ENCODE results near the gene ADCY7.

DNA sequence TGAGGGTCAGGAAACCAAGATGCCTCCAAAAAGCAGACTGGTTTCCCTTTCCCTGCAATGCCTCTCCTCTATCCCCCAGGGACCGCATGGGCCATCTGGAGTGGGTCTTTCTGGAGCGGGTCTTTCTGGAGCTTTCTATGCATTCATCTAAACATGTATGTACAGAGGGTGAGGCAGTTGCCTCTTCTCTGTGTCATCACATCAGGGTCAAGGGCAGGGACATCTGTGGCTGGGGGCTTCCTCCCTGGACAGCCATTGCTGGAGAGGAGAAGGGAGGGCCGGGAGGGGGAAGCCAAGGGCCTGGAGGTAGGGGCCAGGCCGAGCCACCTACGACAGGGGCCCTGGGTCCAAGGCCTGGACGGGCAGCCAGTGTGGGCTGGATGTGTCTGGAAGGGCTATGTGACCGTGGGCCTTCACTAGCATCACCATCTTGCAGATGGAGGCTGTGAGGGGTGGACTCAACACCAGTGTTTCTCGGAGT lies 840 bp downstream of the ADCY7 start:
- no peak for TF ChIP-seq TOX (CRISPR knock-in tag; IDR thresholded peaks at IDR 0.05; ENCODE audit: borderline replicate concordance)
- TF ChIP-seq, protein P1, sequence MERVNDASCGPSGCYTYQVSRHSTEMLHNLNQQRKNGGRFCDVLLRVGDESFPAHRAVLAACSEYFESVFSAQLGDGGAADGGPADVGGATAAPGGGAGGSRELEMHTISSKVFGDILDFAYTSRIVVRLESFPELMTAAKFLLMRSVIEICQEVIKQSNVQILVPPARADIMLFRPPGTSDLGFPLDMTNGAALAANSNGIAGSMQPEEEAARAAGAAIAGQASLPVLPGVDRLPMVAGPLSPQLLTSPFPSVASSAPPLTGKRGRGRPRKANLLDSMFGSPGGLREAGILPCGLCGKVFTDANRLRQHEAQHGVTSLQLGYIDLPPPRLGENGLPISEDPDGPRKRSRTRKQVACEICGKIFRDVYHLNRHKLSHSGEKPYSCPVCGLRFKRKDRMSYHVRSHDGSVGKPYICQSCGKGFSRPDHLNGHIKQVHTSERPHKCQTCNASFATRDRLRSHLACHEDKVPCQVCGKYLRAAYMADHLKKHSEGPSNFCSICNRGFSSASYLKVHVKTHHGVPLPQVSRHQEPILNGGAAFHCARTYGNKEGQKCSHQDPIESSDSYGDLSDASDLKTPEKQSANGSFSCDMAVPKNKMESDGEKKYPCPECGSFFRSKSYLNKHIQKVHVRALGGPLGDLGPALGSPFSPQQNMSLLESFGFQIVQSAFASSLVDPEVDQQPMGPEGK (CRISPR knock-in tag; IDR thresholded peaks at IDR 0.05; ENCODE audit: borderline replicate concordance): no peak
- no peak for TF ChIP-seq RARB (CRISPR knock-in tag; IDR thresholded peaks at IDR 0.05)
- TF ChIP-seq PPARA (CRISPR knock-in tag; IDR thresholded peaks at IDR 0.05; ENCODE audit: borderline replicate concordance): no peak
- no peak for TF ChIP-seq SNAI2 (CRISPR knock-in tag; IDR thresholded peaks at IDR 0.05)
- TF ChIP-seq BACH2 (CRISPR knock-in tag; IDR thresholded peaks at IDR 0.05; ENCODE audit: borderline replicate concordance): no peak
- no peak for TF ChIP-seq ZFP30 (CRISPR knock-in tag; IDR thresholded peaks at IDR 0.05)
- no peak for TF ChIP-seq CSDC2 (CRISPR knock-in tag; IDR thresholded peaks at IDR 0.05)
- TF ChIP-seq OSR1 (CRISPR knock-in tag; IDR thresholded peaks at IDR 0.05): no peak

All from SK-N-SH treated with all-trans-retinoic acid at 6 μM for 48 hours (cell line).